ENCODE data around the gene LLCFC1. TPM values are rescaled to one million over a fixed set of nuclear protein-coding genes. Genes with fewer than 3 reads are reported as not detected.

LLCFC1 gene
- total and polyA plus RNA-seq, 5 donors: not detected

DNA sequence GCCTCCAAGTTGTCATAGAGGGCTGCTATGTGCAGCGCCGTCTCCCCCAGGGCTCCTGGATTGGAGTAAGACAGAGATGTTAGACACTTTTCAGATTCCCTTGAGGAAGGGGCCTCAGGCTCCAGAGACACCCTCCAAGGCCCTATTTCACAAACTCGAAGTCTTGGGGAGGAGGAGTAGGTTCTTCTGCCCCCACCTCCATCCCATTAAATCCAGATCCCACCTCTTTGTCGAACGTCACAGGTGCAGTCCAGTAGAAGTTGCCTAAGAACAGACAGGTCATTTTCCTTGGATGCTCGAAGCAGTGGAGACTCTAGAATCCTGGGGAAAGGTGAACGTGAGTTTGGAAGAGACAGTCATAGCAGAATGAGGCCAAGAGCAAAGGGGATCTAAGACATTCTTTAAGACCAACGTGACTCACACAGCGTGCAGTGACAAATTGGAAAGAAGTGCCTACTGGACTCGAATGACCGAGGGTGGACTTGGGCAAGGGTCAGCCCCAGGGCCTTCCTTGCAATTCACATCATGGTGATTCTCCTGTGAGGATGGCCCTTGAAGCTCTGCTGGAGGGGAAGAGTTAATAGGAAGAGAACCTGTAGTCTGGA is 9.1 kb upstream of the LLCFC1 start:
- DNase-seq: no peak
- WGBS: 86% methylated on average over 11 of the region's 11 CpGs
- intact Hi-C loops (cut with DNase I): no loop called here

DNA sequence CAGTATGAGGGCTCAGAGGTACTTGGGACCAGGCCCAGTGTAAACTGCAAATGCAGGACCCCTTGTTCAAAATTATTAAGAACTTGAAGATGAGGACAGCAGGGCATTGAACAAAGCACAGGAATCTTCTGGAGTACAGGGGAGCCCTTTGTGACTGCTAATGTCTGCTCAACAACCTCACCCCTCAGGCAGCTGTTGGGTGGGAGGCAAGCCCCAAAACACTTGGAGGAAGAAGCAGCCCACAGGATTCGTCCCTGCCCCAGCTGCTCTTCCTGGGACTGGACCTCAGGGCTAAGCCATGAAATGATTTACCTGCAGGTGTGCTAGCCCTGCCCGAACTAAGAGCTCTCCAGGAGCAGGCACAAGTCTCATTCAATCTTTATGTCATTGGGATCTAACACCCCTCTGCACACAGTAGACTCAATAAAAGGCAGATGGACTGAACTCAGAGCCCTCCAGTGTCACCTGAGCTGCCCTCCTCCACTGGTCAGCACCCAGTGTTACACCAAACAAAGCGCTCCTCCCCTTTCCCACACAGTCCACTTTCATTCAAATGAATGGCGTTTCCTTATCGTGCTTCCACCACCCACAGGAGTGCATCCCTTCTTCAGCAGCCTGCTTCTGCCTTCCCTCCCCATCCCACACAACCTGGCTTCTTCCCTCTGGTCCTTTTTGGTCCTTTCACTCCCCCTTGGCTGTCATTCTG is 6.7 kb upstream of the LLCFC1 start:
- intact Hi-C loops (cut with DNase I): no loop called here
- no peaks in the 10 kb centered on the region for H3K4me1 ChIP-seq (ENCODE audit: control insufficient read depth, insufficient read depth, low read length)
- H3K27ac ChIP-seq (ENCODE audit: low read length): no peak overlapping the region
- WGBS: 59% methylated on average over 5 of the region's 5 CpGs
- no peaks in the 10 kb centered on the region for H3K9me3 ChIP-seq (ENCODE audit: control insufficient read depth, low read length)
- no peak overlapping the region for H3K4me3 ChIP-seq (ENCODE audit: low read length)
- H3K27me3 ChIP-seq (ENCODE audit: control insufficient read depth, insufficient read depth): no peaks in the 10 kb centered on the region
- no peak for ATAC-seq
- no peak for DNase-seq

More for the DNA sequence above, 9.1 kb upstream of the LLCFC1 start:
- H3K4me1 ChIP-seq (ENCODE audit: control insufficient read depth, insufficient read depth, low read length): no peaks in the 10 kb centered on the region
- no peaks in the 10 kb centered on the region for H3K27me3 ChIP-seq (ENCODE audit: control insufficient read depth, insufficient read depth)
- no peak overlapping the region for H3K4me3 ChIP-seq (ENCODE audit: low read length)
- H3K9me3 ChIP-seq (ENCODE audit: control insufficient read depth, low read length): no peaks in the 10 kb centered on the region
- H3K27ac ChIP-seq (ENCODE audit: low read length): no peak overlapping the region
- no peak for ATAC-seq

DNA sequence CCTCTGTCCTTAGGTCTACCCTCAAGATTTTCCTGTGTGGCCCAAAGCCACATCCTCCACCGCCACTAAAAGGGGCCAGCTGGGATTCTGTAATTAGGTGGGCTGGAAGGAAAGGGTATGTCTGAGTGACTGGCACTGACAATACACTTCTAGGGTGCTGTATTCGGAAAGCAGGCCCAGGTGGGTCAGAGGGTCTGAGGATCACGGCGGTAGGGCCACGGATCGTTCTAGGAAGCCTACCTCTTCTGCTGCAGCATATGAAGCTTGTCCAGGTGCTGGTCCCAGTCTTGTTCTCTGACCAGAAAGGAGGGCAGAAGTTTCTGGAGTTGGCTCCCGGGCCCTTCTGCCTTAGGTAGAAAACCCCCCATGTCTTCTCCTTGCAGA is 6.2 kb upstream of the LLCFC1 start:
- H3K4me1 ChIP-seq (ENCODE audit: control insufficient read depth, insufficient read depth, low read length): no peaks in the 10 kb centered on the region
- intact Hi-C loops (cut with DNase I): no loop called here
- no peak overlapping the region for H3K27ac ChIP-seq (ENCODE audit: low read length)
- ATAC-seq (no peak), DNase-seq (no peak)
- H3K4me3 ChIP-seq (ENCODE audit: low read length): no peak overlapping the region
- no peaks in the 10 kb centered on the region for H3K27me3 ChIP-seq (ENCODE audit: control insufficient read depth, insufficient read depth)
- H3K9me3 ChIP-seq (ENCODE audit: control insufficient read depth, low read length): no peaks in the 10 kb centered on the region
- WGBS: 81% methylated on average over 7 of the region's 7 CpGs

DNA sequence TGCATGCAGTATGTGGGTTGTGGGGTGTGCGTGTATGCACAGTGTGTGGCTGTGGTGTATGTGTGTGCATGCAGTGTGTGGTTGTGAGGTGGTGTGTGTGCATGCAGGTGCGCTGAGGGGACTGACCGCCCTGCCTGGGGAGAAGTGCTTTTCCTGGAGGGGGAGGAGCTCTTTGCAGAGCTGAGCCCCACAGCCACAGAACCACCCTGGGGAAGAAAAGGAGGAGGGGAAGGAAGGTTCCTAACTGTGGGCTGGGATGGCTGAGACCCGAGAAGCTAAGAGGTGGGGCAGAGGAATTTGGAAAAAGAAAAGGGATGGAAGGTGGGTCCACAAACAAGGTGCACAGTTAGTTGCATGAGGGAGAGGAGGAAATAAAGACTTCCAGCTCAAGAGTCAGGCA is 5.7 kb upstream of the LLCFC1 start, which contains the start of gene TRPV5:
TRPV5 (minus strand) TSS at position 123 of the 400 bp plus-strand sequence. CDS start 287 bp downstream, outside the sequence.
- Histone ChIP-seq H3K27ac (ENCODE audit: low read length) (no peak within 1 kb of the TSS), H3K4me1 (ENCODE audit: control insufficient read depth, insufficient read depth, low read length) (no peaks in the 10 kb centered on the region), H3K27me3 (ENCODE audit: control insufficient read depth, insufficient read depth) (no peaks in the 10 kb centered on the region), H3K4me3 (ENCODE audit: low read length) (no peak within 1 kb of the TSS), H3K9me3 (ENCODE audit: control insufficient read depth, low read length) (no peaks in the 10 kb centered on the region)
- DNase-seq (no peak), ATAC-seq (no peak)
- intact Hi-C loops (cut with DNase I): no loop called here
- WGBS: 78% methylated on average over 4 of the region's 4 CpGs

DNA sequence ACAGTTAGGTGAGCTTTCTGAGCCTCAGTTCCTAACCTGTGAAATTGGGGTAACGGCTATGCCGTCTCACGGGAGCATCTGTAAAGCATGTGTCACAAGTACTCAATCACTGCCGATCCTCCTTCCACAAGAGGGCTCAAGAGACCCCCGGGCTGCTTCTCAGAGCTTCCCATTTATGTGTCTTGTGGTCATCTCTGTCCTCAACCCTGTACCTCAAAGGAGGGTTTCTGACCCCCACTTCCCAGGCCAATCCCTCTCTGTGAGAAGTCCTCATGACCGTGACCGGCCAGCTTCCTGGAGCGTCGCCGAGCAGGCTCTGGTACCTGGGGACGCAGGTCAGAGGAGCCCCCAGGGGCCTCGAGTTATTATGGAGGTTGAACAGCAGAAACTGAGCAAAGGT is 5.2 kb upstream of the LLCFC1 start:
- 76% methylated on average over 12 of the region's 12 CpGs for WGBS

DNA sequence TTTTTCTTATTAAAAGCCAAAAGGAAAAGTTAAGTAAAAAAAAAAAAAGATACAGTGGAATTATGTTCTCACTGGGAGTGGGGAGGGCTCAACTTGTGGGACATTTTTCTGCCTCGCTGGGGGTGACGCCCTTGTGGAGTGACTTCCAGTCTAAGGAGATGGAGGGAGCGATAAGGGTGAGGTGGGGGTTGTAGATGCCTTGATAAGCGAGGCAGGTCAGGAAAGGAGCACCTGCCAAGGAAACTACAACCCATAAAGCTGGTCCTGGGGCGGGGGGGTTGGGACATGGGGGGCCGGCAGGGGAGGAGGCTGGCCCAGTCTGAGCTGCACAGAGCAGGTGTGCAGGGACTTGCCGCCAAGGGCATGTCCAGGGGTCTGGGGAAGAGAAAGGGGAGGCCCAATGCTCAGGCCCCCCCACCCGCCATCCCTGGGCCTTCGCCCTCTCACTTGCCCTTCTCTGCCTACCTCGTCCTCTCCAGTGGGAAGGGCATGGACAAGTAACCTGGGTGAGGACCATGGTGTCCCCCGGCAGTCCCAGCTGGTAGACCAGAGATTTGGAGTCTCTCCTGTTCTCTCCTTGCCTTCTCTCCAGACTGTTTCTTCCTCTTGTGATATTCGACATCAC is 3.2 kb upstream of the LLCFC1 start:
- no peak overlapping the region for H3K4me3 ChIP-seq (ENCODE audit: low read length)
- H3K4me1 ChIP-seq (ENCODE audit: control insufficient read depth, insufficient read depth, low read length): no peaks in the 10 kb centered on the region
- ATAC-seq (no peak), DNase-seq (no peak)
- H3K27ac ChIP-seq (ENCODE audit: low read length): no peak overlapping the region
- no peaks in the 10 kb centered on the region for H3K27me3 ChIP-seq (ENCODE audit: control insufficient read depth, insufficient read depth)
- intact Hi-C loops (cut with DNase I): no loop called here
- H3K9me3 ChIP-seq (ENCODE audit: control insufficient read depth, low read length): no peaks in the 10 kb centered on the region
- WGBS: 84% methylated on average over 12 of the region's 12 CpGs

More for the DNA sequence above, 5.2 kb upstream of the LLCFC1 start:
- intact Hi-C loops (cut with DNase I): no loop called here
- ATAC-seq (no peak), DNase-seq (no peak)
- no peak overlapping the region for H3K4me3 ChIP-seq (ENCODE audit: low read length)
- H3K4me1 ChIP-seq (ENCODE audit: control insufficient read depth, insufficient read depth, low read length): no peaks in the 10 kb centered on the region
- no peak overlapping the region for H3K27ac ChIP-seq (ENCODE audit: low read length)
- H3K27me3 ChIP-seq (ENCODE audit: control insufficient read depth, insufficient read depth): no peaks in the 10 kb centered on the region
- H3K9me3 ChIP-seq (ENCODE audit: control insufficient read depth, low read length): no peaks in the 10 kb centered on the region

DNA sequence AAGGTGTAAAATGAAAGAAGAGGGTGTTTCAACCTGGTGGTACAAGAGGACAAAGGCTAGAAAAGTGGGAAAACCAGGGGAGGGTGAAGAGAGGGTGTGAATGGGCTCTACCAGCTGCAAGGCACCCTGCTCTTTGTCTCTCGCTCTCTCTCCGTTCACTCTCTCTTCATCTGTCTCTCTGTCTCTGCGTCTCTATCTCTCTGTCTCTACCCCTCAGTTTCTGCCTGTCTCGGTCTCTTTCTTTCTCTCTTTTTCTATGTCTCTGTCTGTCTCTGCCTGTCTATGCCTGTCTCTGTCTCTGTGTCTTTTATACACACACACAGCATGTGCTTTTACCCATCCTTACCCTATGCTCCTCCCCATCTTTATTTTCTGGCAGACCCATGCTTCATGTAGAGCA is 673 bp upstream of the LLCFC1 start:
- Histone ChIP-seq H3K4me1 (ENCODE audit: control insufficient read depth, insufficient read depth, low read length) (no peaks in the 10 kb centered on the region), H3K4me3 (ENCODE audit: low read length) (no peak overlapping the region), H3K27ac (ENCODE audit: low read length) (no peak overlapping the region), H3K9me3 (ENCODE audit: control insufficient read depth, low read length) (no peaks in the 10 kb centered on the region), H3K27me3 (ENCODE audit: control insufficient read depth, insufficient read depth) (no peaks in the 10 kb centered on the region)
- DNase-seq: no peak
- intact Hi-C loops (cut with DNase I): no loop called here
- no peak for ATAC-seq
- WGBS: 96% methylated on average over 4 of the region's 4 CpGs

DNA sequence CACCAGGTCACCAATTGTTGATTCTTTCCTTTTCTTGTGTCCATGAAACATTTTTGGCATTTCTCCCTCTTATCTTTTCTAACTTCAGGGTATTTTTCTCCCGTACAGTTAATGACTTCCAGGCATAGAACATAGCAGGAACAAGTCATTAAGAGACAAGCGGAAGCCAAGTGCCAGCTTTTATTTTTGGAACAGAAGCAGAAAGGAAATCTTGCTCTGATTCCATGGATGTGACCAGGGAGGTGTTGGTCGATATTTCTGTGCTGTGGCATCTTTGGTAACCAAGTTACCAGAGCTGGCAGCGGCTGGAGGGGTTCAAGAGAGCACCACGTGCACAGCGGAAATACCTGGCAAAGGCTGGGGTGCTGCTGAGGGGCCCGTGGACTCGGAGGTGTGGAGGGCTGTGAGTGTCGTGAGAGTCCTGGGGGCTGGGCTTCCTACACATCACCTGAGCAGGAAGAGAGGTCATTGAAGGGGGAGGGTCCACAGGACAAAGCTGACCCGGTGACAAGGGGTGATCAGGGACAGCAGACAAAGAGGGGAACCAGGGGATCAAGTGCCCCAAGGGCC is 1.8 kb downstream of the LLCFC1 start:
- H3K4me1 ChIP-seq (ENCODE audit: control insufficient read depth, insufficient read depth, low read length): no peaks in the 10 kb centered on the region
- 32% methylated on average over 10 of the region's 10 CpGs for WGBS
- ATAC-seq: peak in 1 of 2 donors; percentile 65
- H3K4me3 ChIP-seq (ENCODE audit: low read length): no peak overlapping the region
- peak in 1 of 3 donors; percentile 58 for DNase-seq
- no peaks in the 10 kb centered on the region for H3K9me3 ChIP-seq (ENCODE audit: control insufficient read depth, low read length)
- H3K27me3 ChIP-seq (ENCODE audit: control insufficient read depth, insufficient read depth): no peaks in the 10 kb centered on the region
- intact Hi-C loops (cut with DNase I): no loop called here
- H3K27ac ChIP-seq (ENCODE audit: low read length): no peak overlapping the region

DNA sequence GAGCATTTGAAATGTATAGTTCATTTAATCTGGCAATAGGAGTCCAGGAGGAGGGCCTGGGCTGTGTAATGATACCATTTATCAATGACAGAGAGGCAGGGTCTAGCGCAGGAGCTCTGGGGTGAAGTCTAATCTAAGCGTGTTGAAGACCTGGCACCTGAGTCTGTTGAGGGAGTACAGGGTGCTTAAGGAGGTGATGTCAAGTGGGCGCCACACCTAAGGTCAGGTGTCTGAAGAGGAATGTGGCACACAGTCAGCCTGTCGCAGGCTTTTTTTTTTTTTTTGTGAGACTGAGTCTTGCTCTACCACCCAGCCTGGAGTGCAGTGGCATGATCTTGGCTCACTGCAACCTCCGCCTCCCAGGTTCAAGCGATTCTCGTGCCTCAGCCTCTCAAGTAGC is 2.3 kb downstream of the LLCFC1 start:
- Histone ChIP-seq H3K9me3 (ENCODE audit: control insufficient read depth, low read length) (no peaks in the 10 kb centered on the region), H3K4me3 (ENCODE audit: low read length) (no peak overlapping the region), H3K4me1 (ENCODE audit: control insufficient read depth, insufficient read depth, low read length) (no peaks in the 10 kb centered on the region), H3K27ac (ENCODE audit: low read length) (no peak overlapping the region), H3K27me3 (ENCODE audit: control insufficient read depth, insufficient read depth) (no peaks in the 10 kb centered on the region)
- no peak for DNase-seq
- ATAC-seq: no peak
- intact Hi-C loops (cut with DNase I): no loop called here
- 88% methylated on average over 7 of the region's 7 CpGs for WGBS

DNA sequence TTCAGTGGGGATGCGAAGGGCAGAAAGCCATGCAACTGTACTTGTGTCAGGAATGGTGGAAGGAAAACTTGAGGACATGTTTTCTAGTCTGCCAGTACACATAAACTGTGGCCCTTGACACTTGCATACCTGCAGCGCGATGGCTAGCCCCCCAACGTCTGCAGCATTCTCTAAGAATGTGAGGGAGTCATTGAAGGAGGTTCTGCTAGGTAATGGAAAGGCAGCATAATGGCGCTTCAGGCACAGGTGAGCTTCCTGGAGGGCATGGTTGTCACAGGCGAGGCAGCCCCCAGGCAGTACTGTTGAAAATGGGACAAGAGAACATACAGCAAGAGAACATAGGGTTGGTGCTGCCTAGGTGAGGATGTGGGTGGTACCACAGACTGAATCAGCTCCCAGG is 3.5 kb downstream of the LLCFC1 start:
- Histone ChIP-seq H3K27ac (ENCODE audit: low read length) (no peak overlapping the region), H3K4me1 (ENCODE audit: control insufficient read depth, insufficient read depth, low read length) (no peaks in the 10 kb centered on the region), H3K9me3 (ENCODE audit: control insufficient read depth, low read length) (no peaks in the 10 kb centered on the region), H3K4me3 (ENCODE audit: low read length) (no peak overlapping the region), H3K27me3 (ENCODE audit: control insufficient read depth, insufficient read depth) (no peaks in the 10 kb centered on the region)
- ATAC-seq: no peak
- intact Hi-C loops (cut with DNase I): no loop called here
- DNase-seq: no peak
- 93% methylated on average over 6 of the region's 6 CpGs for WGBS

DNA sequence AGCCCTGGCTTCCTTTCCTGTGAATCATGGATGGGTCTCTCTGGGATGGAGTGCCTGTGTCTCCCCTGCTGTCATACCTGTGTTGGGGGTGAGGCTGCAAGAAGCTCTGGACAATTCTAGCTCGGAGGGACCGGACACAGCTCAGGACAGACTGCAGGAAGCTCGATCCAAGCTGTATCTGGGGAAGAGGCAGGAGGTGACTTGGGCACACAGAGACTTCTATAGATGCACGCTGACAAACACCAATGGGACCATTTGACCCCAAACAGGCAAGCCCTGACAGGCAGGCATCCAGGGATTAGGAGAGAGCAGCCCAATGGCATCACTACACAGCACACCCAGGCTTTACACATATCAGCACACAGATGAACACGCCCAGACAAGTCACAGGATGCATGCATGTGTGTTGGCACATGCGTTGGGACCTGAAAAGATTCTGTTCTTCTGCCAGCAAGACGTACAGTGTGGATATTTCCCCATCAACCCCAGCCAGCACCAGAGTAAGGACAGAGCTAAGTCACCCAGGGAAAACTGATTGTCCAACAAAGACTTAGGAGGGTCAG is 4.5 kb downstream of the LLCFC1 start:
- Histone ChIP-seq H3K4me3 (ENCODE audit: low read length) (no peak overlapping the region), H3K4me1 (ENCODE audit: control insufficient read depth, insufficient read depth, low read length) (no peaks in the 10 kb centered on the region), H3K27ac (ENCODE audit: low read length) (no peak overlapping the region), H3K9me3 (ENCODE audit: control insufficient read depth, low read length) (no peaks in the 10 kb centered on the region), H3K27me3 (ENCODE audit: control insufficient read depth, insufficient read depth) (no peaks in the 10 kb centered on the region)
- ATAC-seq: no peak
- intact Hi-C loops (cut with DNase I): no loop called here
- 81% methylated on average over 7 of the region's 7 CpGs for WGBS
- no peak for DNase-seq

Measured in right cardiac atrium (tissue), 5 donors.